HTERT RPE-1 (cell line): Measurements from ENCODE around the gene DHX15.

Experiments used
- in situ Hi-C: fragments of 300-500 bp; cut with MboI; formaldehyde crosslinking; loops from 4 replicates; pipeline ENCODE4 v1.14.3; 2020; ENCODE audit warnings: low sequenced_read_pairs

The DHX15 gene

DNA sequence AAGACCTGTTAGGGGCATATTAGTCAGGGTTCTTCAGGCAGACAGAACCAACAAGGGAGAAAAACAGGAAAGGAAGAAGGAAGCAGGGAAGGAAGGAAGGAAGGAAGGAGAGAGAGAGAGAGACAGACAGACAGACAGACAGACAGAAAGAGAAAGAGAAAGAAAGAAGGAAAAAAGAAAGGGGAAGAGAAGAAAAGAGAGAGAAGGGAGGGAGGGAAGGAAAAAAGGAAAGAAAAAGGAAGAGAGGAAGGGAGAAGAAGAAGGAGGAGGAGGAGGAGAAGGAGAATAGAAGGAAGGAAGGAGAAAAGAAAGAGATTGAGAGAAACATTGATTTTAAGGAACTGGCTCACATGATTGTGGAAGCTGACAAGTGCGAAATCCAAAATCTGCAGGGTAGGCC, 89.0 kb downstream of the DHX15 start:
- in situ Hi-C loops = no loop called here

- in situ Hi-C loops = no loop called here
These were observed 94.5 kb downstream of the DHX15 start for GRCh38 chr4:24489870-24490269.

GRCh38 chr4:24488399-24489164, 95.8 kb downstream of the DHX15 start:
- in situ Hi-C loops = no loop called here

DNA sequence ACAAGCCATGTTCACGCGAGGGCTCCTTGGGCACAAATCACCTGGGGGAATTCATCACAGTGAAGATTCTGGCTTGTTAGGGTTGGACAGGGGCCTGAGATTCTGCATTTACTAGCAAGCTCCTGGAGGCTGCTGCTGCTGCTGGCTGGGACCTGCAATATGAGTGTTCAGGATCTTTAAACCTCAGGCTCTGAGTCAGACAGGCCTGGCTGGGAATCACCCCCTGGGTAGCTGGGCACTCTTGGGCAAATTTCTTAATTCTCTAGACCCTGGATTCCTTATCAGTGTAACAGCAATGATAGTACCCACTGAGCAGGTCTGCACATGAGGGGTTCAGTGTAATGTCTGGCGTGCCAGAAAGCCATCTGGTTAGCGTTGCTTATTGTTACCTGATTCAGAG, 101.5 kb downstream of the DHX15 start:
- in situ Hi-C loops = no loop called here

- in situ Hi-C loops = no loop called here
These were observed 106.4 kb downstream of the DHX15 start for GRCh38 chr4:24477919-24478318.
